ENCODE results near the gene MARCHF7. TPM values are rescaled to one million over a fixed set of nuclear protein-coding genes. Genes with fewer than 3 reads are reported as not detected.
A peak's percentile ranks its signal among the peaks of the same experiment; 100 is the strongest.

Gene MARCHF7
- total RNA-seq, 1 experiment from 2014 or later: 38.3 TPM

GRCh38 chr2:159755014-159755413 is 42.7 kb downstream of the MARCHF7 start:
- ChIA-PET CTCF (interaction anchor here (0.5 kb wide), 1 partner anchor 185 kb away, joined by 3 read pairs; no protein-coding TSS in a partner anchor), POLR2A (ENCODE audit: unreplicated experiment) (no interaction called here)
- H3K9me3 ChIP-seq (ENCODE audit: insufficient read depth, low read depth): no peaks in the 10 kb centered on the region
- H3K4me3 ChIP-seq: no peak overlapping the region
- peaks cover 35% of the 10 kb centered on the region for H3K79me2 ChIP-seq (ENCODE audit: low read depth)
- no peak overlapping the region for H2AFZ ChIP-seq
- BruUV-seq (replicated peaks): no TSS peak
- peaks cover 11% of the 10 kb centered on the region; the same call in 1 of the 2 replicates for H3F3A ChIP-seq (ENCODE audit: insufficient read depth, low read depth)
- DNase-seq: no peak
- peaks cover 14% of the 10 kb centered on the region; the same call in 1 of the 2 replicates for H3K4me1 ChIP-seq (replicated peaks; ENCODE audit: insufficient read depth)
- H4K20me1 ChIP-seq (ENCODE audit: insufficient read depth): peaks cover 14% of the 10 kb centered on the region; the same call in 1 of the 2 replicates
- H3K4me2 ChIP-seq: no peak overlapping the region
- intact Hi-C loops (cut with micrococcal nuclease; ENCODE audit: unreplicated experiment): no loop called here
- H3K27me3 ChIP-seq (ENCODE audit: insufficient read depth, low read depth): no peaks in the 10 kb centered on the region
- H3K27ac ChIP-seq: peak overlapping the region; percentile 45; the same call in 1 of the 2 replicates
- no peak for TF ChIP-seq EZH2 (IDR thresholded peaks at IDR 0.05; ENCODE audit: low read depth)
- TF ChIP-seq, protein P1, sequence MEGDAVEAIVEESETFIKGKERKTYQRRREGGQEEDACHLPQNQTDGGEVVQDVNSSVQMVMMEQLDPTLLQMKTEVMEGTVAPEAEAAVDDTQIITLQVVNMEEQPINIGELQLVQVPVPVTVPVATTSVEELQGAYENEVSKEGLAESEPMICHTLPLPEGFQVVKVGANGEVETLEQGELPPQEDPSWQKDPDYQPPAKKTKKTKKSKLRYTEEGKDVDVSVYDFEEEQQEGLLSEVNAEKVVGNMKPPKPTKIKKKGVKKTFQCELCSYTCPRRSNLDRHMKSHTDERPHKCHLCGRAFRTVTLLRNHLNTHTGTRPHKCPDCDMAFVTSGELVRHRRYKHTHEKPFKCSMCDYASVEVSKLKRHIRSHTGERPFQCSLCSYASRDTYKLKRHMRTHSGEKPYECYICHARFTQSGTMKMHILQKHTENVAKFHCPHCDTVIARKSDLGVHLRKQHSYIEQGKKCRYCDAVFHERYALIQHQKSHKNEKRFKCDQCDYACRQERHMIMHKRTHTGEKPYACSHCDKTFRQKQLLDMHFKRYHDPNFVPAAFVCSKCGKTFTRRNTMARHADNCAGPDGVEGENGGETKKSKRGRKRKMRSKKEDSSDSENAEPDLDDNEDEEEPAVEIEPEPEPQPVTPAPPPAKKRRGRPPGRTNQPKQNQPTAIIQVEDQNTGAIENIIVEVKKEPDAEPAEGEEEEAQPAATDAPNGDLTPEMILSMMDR (conservative IDR thresholded peaks at IDR 0.05): no peak
- H3K36me3 ChIP-seq (ENCODE audit: low read depth): peaks cover 37% of the 10 kb centered on the region
- H3K9me2 ChIP-seq (ENCODE audit: insufficient read depth): no peaks in the 10 kb centered on the region

DNA sequence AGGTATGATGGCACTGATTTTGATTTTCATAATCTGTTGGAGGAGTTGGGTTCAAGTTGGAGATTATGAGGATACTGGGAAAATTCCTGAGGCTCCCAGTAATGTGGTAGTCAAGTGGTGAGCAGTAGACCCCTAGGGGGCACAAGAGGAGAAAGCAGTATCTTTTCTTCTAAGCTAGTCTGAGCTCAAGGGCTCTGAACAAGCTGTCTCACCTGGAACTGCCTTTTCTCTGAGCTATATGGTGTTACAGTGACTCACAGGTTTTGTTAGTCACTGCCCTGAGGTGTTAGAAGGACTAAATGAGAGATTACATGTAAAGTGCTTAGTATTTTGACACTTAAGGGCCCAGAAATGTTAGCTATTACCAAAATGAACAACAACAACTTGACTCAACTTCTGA is 43.5 kb downstream of the MARCHF7 start:
- no peaks in the 10 kb centered on the region for H3K9me2 ChIP-seq (ENCODE audit: insufficient read depth)
- BruUV-seq (replicated peaks): no TSS peak

GRCh38 chr2:159758239-159758638 is 45.9 kb downstream of the MARCHF7 start:
- Histone ChIP-seq H3K27me3 (ENCODE audit: insufficient read depth, low read depth) (no peaks in the 10 kb centered on the region), H3F3A (ENCODE audit: insufficient read depth, low read depth) (peaks cover 11% of the 10 kb centered on the region; the same call in 1 of the 2 replicates), H2AFZ (no peak overlapping the region), H3K4me2 (no peak overlapping the region), H3K9me3 (ENCODE audit: insufficient read depth, low read depth) (no peaks in the 10 kb centered on the region), H3K27ac (no peak overlapping the region), H3K9me2 (ENCODE audit: insufficient read depth) (no peaks in the 10 kb centered on the region), H3K36me3 (ENCODE audit: low read depth) (peaks cover 27% of the 10 kb centered on the region), H4K20me1 (ENCODE audit: insufficient read depth) (peaks cover 14% of the 10 kb centered on the region; the same call in 1 of the 2 replicates), H3K79me2 (ENCODE audit: low read depth) (peaks cover 23% of the 10 kb centered on the region), H3K4me1 (replicated peaks; ENCODE audit: insufficient read depth) (peaks cover 14% of the 10 kb centered on the region; the same call in 1 of the 2 replicates), H3K4me3 (no peak overlapping the region)
- intact Hi-C loops (cut with micrococcal nuclease; ENCODE audit: unreplicated experiment): no loop called here
- no peak for DNase-seq
- POLR2A ChIA-PET (ENCODE audit: unreplicated experiment): no interaction called here
- CTCF ChIA-PET: no interaction called here
- BruUV-seq (replicated peaks): no TSS peak
- TF ChIP-seq, protein P1 (conservative IDR thresholded peaks at IDR 0.05): no peak
- TF ChIP-seq EZH2 (IDR thresholded peaks at IDR 0.05; ENCODE audit: low read depth): no peak

More for the DNA sequence above, 43.5 kb downstream of the MARCHF7 start:
- H3K27me3 ChIP-seq (ENCODE audit: insufficient read depth, low read depth): no peaks in the 10 kb centered on the region
- H2AFZ ChIP-seq: no peak overlapping the region
- H3K4me3 ChIP-seq: no peak overlapping the region
- H3K79me2 ChIP-seq (ENCODE audit: low read depth): peaks cover 35% of the 10 kb centered on the region
- CTCF ChIA-PET: interaction anchor here (0.5 kb wide), 2 partner anchors 184 to 288 kb away, joined by 3 to 5 read pairs; no protein-coding TSS in a partner anchor
- POLR2A ChIA-PET (ENCODE audit: unreplicated experiment): interaction anchor here (0.6 to 0.7 kb wide), 2 partner anchors 258 to 1250 kb away, joined by 3 to 9 read pairs; no protein-coding TSS in a partner anchor
- no peaks in the 10 kb centered on the region for H3K9me3 ChIP-seq (ENCODE audit: insufficient read depth, low read depth)
- H3K36me3 ChIP-seq (ENCODE audit: low read depth): peaks cover 37% of the 10 kb centered on the region
- peak overlapping the region; percentile 45 for H3K27ac ChIP-seq
- peaks cover 11% of the 10 kb centered on the region; the same call in 1 of the 2 replicates for H3F3A ChIP-seq (ENCODE audit: insufficient read depth, low read depth)
- H3K4me1 ChIP-seq (replicated peaks; ENCODE audit: insufficient read depth): peaks cover 14% of the 10 kb centered on the region; the same call in 1 of the 2 replicates
- TF ChIP-seq EZH2 (IDR thresholded peaks at IDR 0.05; ENCODE audit: low read depth): no peak
- TF ChIP-seq, protein P1 (conservative IDR thresholded peaks at IDR 0.05): peak; percentile 57
- DNase-seq: peak; percentile 33 to 91
- H4K20me1 ChIP-seq (ENCODE audit: insufficient read depth): peaks cover 14% of the 10 kb centered on the region; the same call in 1 of the 2 replicates
- intact Hi-C loops (cut with micrococcal nuclease; ENCODE audit: unreplicated experiment): no loop called here
- H3K4me2 ChIP-seq: no peak overlapping the region

All from PC-9 (cell line).